ENCODE data around the gene POT1. TPM values are rescaled to one million over a fixed set of nuclear protein-coding genes. Genes with fewer than 3 reads are reported as not detected.

POT1 gene
- total and polyA plus RNA-seq, 2 of the 8 experiments (the other 6 are each of a cell fraction or from before 2014, with no cell fraction given): 13.1 to 22.8 TPM

DNA sequence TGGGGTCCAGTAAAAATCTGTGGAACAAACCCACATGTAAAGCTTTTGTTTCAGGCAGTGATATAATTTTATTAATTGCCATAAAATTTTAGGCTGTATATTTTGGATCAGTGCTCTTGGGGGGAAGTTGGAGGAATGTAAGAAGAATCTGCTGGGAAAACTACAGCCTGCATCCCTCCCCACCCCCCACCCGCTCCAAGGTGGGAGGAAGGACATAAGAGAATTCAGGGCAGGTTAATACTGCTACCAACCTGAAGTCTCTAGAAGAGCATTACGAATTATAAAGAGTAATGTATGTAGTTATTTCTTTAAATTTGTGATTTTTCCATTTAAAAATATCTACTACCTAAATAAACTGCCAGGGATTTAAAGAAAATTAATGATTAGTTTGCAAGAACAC, 116.9 kb downstream of the POT1 start (continued):
- TF ChIP-seq, protein P1, sequence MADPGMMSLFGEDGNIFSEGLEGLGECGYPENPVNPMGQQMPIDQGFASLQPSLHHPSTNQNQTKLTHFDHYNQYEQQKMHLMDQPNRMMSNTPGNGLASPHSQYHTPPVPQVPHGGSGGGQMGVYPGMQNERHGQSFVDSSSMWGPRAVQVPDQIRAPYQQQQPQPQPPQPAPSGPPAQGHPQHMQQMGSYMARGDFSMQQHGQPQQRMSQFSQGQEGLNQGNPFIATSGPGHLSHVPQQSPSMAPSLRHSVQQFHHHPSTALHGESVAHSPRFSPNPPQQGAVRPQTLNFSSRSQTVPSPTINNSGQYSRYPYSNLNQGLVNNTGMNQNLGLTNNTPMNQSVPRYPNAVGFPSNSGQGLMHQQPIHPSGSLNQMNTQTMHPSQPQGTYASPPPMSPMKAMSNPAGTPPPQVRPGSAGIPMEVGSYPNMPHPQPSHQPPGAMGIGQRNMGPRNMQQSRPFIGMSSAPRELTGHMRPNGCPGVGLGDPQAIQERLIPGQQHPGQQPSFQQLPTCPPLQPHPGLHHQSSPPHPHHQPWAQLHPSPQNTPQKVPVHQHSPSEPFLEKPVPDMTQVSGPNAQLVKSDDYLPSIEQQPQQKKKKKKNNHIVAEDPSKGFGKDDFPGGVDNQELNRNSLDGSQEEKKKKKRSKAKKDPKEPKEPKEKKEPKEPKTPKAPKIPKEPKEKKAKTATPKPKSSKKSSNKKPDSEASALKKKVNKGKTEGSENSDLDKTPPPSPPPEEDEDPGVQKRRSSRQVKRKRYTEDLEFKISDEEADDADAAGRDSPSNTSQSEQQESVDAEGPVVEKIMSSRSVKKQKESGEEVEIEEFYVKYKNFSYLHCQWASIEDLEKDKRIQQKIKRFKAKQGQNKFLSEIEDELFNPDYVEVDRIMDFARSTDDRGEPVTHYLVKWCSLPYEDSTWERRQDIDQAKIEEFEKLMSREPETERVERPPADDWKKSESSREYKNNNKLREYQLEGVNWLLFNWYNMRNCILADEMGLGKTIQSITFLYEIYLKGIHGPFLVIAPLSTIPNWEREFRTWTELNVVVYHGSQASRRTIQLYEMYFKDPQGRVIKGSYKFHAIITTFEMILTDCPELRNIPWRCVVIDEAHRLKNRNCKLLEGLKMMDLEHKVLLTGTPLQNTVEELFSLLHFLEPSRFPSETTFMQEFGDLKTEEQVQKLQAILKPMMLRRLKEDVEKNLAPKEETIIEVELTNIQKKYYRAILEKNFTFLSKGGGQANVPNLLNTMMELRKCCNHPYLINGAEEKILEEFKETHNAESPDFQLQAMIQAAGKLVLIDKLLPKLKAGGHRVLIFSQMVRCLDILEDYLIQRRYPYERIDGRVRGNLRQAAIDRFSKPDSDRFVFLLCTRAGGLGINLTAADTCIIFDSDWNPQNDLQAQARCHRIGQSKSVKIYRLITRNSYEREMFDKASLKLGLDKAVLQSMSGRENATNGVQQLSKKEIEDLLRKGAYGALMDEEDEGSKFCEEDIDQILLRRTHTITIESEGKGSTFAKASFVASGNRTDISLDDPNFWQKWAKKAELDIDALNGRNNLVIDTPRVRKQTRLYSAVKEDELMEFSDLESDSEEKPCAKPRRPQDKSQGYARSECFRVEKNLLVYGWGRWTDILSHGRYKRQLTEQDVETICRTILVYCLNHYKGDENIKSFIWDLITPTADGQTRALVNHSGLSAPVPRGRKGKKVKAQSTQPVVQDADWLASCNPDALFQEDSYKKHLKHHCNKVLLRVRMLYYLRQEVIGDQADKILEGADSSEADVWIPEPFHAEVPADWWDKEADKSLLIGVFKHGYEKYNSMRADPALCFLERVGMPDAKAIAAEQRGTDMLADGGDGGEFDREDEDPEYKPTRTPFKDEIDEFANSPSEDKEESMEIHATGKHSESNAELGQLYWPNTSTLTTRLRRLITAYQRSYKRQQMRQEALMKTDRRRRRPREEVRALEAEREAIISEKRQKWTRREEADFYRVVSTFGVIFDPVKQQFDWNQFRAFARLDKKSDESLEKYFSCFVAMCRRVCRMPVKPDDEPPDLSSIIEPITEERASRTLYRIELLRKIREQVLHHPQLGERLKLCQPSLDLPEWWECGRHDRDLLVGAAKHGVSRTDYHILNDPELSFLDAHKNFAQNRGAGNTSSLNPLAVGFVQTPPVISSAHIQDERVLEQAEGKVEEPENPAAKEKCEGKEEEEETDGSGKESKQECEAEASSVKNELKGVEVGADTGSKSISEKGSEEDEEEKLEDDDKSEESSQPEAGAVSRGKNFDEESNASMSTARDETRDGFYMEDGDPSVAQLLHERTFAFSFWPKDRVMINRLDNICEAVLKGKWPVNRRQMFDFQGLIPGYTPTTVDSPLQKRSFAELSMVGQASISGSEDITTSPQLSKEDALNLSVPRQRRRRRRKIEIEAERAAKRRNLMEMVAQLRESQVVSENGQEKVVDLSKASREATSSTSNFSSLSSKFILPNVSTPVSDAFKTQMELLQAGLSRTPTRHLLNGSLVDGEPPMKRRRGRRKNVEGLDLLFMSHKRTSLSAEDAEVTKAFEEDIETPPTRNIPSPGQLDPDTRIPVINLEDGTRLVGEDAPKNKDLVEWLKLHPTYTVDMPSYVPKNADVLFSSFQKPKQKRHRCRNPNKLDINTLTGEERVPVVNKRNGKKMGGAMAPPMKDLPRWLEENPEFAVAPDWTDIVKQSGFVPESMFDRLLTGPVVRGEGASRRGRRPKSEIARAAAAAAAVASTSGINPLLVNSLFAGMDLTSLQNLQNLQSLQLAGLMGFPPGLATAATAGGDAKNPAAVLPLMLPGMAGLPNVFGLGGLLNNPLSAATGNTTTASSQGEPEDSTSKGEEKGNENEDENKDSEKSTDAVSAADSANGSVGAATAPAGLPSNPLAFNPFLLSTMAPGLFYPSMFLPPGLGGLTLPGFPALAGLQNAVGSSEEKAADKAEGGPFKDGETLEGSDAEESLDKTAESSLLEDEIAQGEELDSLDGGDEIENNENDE (IDR thresholded peaks at IDR 0.05; ENCODE audit: insufficient replicate concordance, low read length): no peak
- TF ChIP-seq HDAC2 (IDR thresholded peaks at IDR 0.05; ENCODE audit: borderline replicate concordance in 1 of 2, low read depth in 2 of 2, low read length in 2 of 2) (no peak), SIN3A (conservative IDR thresholded peaks at IDR 0.05 in 1 of 2, IDR thresholded peaks at IDR 0.05 in 1 of 2; ENCODE audit: low read depth in 1 of 2, low read length in 2 of 2) (no peak), RAD21 (IDR thresholded peaks at IDR 0.05 in 1 of 2, conservative IDR thresholded peaks at IDR 0.05 in 1 of 2; ENCODE audit: low read depth in 2 of 2, low read length in 2 of 2) (no peak), SP1 (IDR thresholded peaks at IDR 0.05; ENCODE audit: low read depth, low read length) (no peak), KDM5A (IDR thresholded peaks at IDR 0.05; ENCODE audit: low read length) (no peak), BCL11A (IDR thresholded peaks at IDR 0.05; ENCODE audit: low read depth in 2 of 2, low read length in 2 of 2) (no peak), RNF2 (IDR thresholded peaks at IDR 0.05; ENCODE audit: borderline replicate concordance, low read depth, low read length, missing control alignments, poor library complexity, severe bottlenecking) (no peak)
- TF ChIP-seq, protein P2, sequence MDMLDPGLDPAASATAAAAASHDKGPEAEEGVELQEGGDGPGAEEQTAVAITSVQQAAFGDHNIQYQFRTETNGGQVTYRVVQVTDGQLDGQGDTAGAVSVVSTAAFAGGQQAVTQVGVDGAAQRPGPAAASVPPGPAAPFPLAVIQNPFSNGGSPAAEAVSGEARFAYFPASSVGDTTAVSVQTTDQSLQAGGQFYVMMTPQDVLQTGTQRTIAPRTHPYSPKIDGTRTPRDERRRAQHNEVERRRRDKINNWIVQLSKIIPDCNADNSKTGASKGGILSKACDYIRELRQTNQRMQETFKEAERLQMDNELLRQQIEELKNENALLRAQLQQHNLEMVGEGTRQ (IDR thresholded peaks at IDR 0.05; ENCODE audit: low read length): no peak
